AG04450 (cell line): ENCODE results near the gene B3GALT4. TPM values are rescaled to one million over a fixed set of nuclear protein-coding genes. Genes with fewer than 3 reads are reported as not detected.

ENCODE experiments used
- CTCF ChIA-PET: fragments of 300-600, 350-600 bp; formaldehyde crosslinking; extraction: SDS; loops from one replicate; lab custom pipeline; 2022; ENCODE audit warnings: antibody characterized with exemption, inconsistent platforms; lab: Charles Lee
- POLR2A ChIA-PET: fragments of 350-600 bp; formaldehyde crosslinking; extraction: SDS; loops from one replicate; lab custom pipeline; 2021; ENCODE audit warnings: antibody characterized with exemption, inconsistent platforms; lab: Yijun Ruan, JAX
- DNase-seq: peaks from one replicate; pipeline ENCODE4 v3.0.0-alpha.2; 2011; ENCODE audit warnings: low read depth, low spot score
- H3K27ac ChIP-seq: one replicate; pipeline ENCODE4 v1.5.1; 2012; ENCODE audit warnings: low read depth, low read length, control low read depth
- H3K27me3 ChIP-seq: one replicate; pipeline ENCODE4 v1.6.0; 2012; ENCODE audit warnings: low read length; ENCODE audit not compliant: control insufficient read depth, insufficient read depth
- H3K4me3 ChIP-seq: 2 replicates; pipeline ENCODE4 v1.5.1; 2011; ENCODE audit warnings: mild to moderate bottlenecking, low read depth, low read length, control low read depth
- H3K9me3 ChIP-seq: 2 replicates; pipeline ENCODE4 v1.5.1; 2012; ENCODE audit warnings: low read length; ENCODE audit not compliant: control insufficient read depth, insufficient read depth
- polyA plus RNA-seq: library from polyadenylated mRNA; depleted of rRNA; stranded (reverse); fragments of >200 nt; gene quantifications from 2 replicates; pipeline ENCODE4 v1.2.3, GENCODE V29; 2011
- TF ChIP-seq, protein P1 (sequence below): IDR thresholded peaks from 2 replicates; pipeline ENCODE4 v1.5.1; 2011; ENCODE audit warnings: low read depth, low read length, control low read depth, inconsistent platforms

The B3GALT4 gene
- polyA plus RNA-seq, 1 experiment: 1.1 TPM

DNA sequence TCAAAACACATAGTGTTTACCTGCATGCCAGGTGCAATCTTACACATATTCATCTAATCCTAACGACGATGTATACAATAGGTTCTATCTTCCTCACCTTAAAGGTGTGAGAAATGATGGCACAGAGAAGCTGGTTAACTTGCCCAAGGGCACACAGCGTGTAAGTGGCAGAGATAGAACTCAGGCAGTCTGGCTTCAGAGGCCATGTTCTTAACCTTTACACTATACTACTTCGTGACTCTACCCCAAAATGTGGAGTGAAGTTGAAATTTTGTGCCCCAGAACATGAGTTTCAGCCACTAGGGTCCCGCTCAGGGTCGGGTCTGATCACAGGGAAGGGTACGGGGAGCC, 5.8 kb upstream of the B3GALT4 start:
- H3K27ac ChIP-seq: peak overlapping the region; percentile 94
- no peaks in the 10 kb centered on the region for H3K27me3 ChIP-seq
- CTCF ChIA-PET: interaction anchor here (1.3 kb wide), 1 partner anchor 11 kb away, joined by 3 read pairs; no protein-coding TSS in a partner anchor
- POLR2A ChIA-PET: interaction anchor here (1.0 to 3.8 kb wide), 10 partner anchors 11 to 299 kb away, joined by 4 to 52 read pairs (median 10); partner anchors contain the start of genes PFDN6, WDR46 and ZBTB22
- no peaks in the 10 kb centered on the region for H3K9me3 ChIP-seq
- H3K4me3 ChIP-seq: peak overlapping the region; percentile 94
- TF ChIP-seq, protein P1, sequence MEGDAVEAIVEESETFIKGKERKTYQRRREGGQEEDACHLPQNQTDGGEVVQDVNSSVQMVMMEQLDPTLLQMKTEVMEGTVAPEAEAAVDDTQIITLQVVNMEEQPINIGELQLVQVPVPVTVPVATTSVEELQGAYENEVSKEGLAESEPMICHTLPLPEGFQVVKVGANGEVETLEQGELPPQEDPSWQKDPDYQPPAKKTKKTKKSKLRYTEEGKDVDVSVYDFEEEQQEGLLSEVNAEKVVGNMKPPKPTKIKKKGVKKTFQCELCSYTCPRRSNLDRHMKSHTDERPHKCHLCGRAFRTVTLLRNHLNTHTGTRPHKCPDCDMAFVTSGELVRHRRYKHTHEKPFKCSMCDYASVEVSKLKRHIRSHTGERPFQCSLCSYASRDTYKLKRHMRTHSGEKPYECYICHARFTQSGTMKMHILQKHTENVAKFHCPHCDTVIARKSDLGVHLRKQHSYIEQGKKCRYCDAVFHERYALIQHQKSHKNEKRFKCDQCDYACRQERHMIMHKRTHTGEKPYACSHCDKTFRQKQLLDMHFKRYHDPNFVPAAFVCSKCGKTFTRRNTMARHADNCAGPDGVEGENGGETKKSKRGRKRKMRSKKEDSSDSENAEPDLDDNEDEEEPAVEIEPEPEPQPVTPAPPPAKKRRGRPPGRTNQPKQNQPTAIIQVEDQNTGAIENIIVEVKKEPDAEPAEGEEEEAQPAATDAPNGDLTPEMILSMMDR: no peak
- DNase-seq: no peak

DNA sequence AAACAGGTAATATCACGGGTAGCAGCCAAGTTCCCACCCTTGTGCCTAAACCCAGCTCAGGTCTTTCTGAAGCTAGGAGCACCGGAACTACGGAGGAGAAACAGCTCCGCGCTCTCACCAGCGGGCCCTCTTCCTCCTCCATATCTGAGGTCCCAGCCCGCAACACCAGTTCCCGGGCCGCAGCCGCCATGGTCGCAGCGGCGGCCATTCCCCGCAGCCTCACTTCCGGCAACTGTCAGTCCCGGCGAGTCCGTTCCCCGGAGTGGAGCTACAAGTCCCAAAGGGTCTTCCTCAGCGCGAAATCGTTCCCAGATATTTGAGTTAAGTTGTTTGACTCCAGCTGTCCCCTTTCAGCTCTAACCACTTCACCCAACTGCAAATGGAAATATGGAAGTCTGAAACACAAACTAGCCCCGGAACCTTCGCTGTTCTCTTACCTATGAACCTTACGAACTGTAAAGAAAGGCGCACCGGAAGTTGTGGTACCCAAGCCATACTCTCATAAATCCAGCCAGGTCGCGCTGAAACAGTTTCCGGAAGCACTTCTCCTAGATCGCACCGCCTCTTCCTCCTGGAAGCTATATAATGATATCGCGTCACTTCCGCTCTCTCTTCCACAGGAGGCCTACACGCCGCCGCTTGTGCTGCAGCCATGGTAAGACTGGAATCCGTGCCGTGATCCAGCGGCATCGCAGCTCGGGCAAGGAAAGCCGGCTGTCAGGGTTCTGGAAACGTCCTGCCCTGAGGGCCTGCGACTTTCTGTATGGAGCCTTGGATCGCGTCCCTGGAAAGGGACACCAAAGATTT, 5.3 kb upstream of the B3GALT4 start, which contains the start of the genes RPS18 and VPS52:
RPS18 (plus strand) TSS at position 608 of the 807 bp plus-strand sequence; CDS start at position 653, 45 bp downstream.
VPS52 (minus strand) TSS at position 409 of the 807 bp plus-strand sequence; CDS start at position 208, 201 bp downstream.
- CTCF ChIA-PET: interaction anchor here (1.3 kb wide), 1 partner anchor 11 kb away, joined by 3 read pairs; no protein-coding TSS in a partner anchor

DNA sequence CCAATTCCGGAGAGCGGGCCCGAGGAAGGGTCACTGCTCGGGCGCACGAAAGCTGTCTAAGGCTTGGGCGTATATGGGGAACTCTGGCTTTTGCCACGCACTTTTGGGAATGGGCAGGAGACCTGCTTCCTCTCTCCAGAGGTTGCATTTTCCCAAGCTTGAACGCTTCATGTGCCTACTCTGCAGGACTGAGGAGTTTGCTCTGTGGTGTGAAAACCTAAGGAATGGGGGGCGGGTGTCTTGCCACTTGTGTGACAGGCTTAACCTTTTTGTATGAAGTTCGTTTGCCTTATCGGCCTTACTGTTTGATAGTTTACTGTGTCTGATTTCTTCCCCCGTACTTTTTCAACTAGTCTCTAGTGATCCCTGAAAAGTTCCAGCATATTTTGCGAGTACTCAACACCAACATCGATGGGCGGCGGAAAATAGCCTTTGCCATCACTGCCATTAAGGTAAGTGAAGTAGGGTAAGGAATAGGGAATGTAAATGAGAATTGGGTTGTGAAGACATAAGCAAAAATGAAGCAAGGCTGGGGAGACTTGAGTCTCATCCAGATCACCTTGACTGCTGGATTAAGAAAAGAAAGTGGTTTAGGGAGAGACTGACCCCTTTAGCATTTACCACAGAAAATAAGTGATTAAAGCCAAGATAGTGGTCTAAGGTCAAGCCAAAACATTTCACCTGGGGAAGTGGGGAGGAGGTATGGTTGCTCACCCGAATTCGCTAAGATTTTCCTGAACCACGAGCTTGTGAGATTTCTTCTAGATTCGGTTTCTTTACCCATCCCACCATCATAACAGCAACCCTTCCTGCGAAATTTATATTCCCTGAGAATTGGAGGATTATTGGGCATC, 4.4 kb upstream of the B3GALT4 start:
- Histone ChIP-seq H3K9me3 (no peaks in the 10 kb centered on the region), H3K27ac (peak overlapping the region; percentile 94), H3K27me3 (no peaks in the 10 kb centered on the region), H3K4me3 (peak overlapping the region; percentile 94)
- ChIA-PET POLR2A (interaction anchor here (0.9 to 3.8 kb wide), 14 partner anchors 12 to 301 kb away, joined by 3 to 52 read pairs (median 9); partner anchors contain the start of genes PFDN6, WDR46 and ZBTB22), CTCF (no interaction called here)
- no peak for DNase-seq
- TF ChIP-seq, protein P1: no peak

More for the DNA sequence above, 5.3 kb upstream of the B3GALT4 start, which contains the start of the genes RPS18 and VPS52:
- Histone ChIP-seq H3K4me3 (peak within 1 kb of the TSS; percentile 94), H3K27me3 (no peaks in the 10 kb centered on the region), H3K27ac (peak within 1 kb of the TSS; percentile 94), H3K9me3 (no peaks in the 10 kb centered on the region)
- TF ChIP-seq, protein P1: no peak
- POLR2A ChIA-PET: interaction anchor here (0.6 to 3.8 kb wide), 18 partner anchors 10 to 1768 kb away, joined by 3 to 52 read pairs (median 8); partner anchors contain the start of genes PFDN6, WDR46 and ZBTB22
- peak; percentile 98 for DNase-seq

DNA sequence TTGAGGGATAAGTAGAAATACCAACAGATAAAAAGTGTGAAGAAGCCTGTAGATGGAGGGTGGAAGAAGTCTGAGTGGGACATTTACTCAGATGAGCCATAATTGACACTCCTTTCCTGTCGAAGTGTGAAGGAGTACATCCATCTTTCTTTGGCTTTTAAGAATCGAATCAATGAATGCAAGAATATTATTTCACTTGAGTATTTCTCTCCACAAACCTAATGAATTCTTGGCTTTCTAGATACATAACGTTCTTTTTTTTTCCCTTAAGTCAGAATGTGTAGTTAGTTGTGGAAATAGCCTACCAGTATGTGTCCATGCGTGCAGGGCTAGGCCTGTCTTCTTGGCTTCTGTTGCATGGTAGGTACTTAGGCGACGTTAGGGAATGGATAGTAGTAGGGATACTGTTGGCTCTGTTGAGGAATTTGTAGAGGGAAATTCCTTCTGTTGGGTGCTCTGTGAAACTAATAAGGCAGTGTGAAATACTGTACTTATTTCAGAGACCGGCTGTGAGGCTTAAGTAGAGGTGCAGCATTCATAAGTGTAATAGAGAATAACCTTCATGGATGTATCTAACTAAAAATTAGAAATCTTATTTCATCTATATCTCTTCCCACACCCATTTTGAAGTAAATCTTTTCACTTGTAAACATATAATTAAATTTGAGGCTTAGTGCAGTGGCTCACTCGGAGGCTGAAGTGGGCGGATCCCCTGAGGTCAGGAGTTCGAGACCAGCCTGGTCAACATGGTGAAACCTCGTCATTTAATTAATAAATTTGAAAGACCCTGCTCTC, 3.6 kb upstream of the B3GALT4 start:
- ChIA-PET POLR2A (interaction anchor here (1.7 to 2.0 kb wide), 2 partner anchors 26 to 48 kb away, joined by 8 to 12 read pairs; no protein-coding TSS in a partner anchor), CTCF (no interaction called here)

More for the DNA sequence above, 3.6 kb upstream of the B3GALT4 start:
- Histone ChIP-seq H3K9me3 (no peaks in the 10 kb centered on the region), H3K27me3 (no peaks in the 10 kb centered on the region), H3K27ac (no peak overlapping the region), H3K4me3 (peak overlapping the region; percentile 94)
- DNase-seq: no peak
- TF ChIP-seq, protein P1: no peak
